ENCODE measurements around the gene MELTF.

The MELTF gene

DNA sequence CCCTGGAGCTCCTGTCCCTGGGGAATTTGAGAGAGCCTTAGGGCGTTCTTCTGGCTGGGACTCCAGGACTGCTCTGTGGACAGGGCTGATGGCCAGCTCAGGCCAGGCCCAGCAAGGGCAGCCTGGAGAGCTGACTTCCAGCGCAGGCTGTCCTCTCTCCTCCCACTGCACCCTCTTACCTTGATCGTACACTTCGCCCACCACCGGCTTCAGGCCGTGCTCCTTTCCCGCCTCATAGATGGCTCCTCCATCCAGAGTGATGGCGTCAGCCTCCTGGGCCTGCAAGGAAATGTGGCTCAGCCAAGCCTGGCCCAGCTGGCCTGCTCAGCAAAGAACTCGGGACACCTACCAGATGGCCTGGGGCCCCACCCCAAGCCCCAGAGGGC is 3.1 kb downstream of the MELTF start:
- FAIRE-seq = no peak

DNA sequence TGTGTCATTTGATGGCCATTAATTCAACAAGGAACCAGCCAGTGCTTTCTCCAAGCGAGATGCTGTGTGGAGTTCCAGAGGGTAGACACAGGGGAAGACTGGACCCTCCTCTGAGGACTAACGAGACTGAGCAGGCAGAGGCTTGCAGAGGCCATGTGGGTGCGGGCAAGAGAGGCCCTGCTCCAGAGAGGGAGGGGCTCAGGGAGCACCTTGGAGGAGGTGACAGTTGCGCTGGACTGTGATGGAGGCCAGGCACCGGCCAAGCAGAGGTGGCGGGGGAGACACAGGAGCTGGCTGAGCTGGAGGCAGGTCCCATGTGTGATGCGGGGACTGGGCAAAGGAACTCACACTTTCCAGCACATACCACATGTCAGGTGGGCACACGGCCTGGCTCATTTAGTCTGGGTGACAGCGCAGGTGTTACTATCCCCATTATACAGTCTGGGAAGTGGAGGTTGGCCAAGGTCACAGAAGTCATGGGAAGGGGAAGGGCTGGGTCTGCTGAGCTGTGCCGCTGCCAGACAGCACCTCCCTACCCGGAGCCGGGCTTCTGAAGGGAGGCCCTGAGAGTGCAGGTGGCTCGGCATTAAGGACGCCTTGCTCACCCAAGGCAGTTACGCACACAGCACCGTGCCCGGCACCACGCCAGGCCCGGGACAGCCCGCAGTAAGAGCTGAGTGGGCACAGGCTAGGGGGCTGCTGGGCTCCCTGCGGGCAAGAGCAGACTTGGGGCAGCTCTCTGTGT is 3.7 kb downstream of the MELTF start:
- no peak for FAIRE-seq

DNA sequence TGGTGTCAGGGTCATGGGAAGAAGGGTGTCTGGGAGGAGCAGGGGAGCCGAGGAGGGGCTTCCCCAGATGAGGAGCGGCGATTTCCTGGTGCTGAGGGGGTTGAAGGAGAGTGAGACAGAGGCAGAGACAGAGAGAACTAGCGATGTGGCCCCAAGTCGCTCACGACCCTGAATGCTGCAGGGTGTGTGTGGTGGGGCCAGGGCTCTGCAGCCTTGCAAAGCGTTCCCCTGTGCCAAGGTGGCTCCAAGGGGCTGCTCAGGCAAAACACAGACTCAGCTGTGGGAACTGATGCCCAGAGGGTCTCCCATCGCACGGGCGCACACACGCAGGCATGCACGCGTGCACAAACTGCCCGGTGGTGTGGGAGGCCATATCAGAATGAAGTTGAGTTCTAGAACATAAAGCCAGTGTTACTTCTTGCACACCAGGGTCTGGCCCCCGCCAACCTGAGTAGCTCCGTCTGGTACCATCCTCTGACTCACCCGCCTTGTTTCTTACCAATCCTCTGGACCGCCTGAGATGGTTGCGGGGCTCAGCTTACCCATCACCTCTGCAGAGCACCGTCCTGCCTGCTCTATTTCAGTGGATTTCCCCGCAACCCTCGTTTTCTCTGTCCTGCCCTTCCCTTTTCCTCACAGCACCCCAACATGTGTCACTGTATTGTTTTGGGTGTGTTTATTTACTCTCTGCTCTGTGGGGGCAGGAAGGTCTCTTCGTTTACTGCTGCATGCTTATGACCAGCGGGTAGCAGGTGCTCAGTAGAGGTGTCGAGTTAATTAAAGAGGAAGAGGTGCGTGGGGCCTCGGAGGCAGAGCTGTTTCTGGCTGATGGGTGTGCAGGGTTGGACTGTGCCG is 4.5 kb downstream of the MELTF start:
- FAIRE-seq = no peak

DNA sequence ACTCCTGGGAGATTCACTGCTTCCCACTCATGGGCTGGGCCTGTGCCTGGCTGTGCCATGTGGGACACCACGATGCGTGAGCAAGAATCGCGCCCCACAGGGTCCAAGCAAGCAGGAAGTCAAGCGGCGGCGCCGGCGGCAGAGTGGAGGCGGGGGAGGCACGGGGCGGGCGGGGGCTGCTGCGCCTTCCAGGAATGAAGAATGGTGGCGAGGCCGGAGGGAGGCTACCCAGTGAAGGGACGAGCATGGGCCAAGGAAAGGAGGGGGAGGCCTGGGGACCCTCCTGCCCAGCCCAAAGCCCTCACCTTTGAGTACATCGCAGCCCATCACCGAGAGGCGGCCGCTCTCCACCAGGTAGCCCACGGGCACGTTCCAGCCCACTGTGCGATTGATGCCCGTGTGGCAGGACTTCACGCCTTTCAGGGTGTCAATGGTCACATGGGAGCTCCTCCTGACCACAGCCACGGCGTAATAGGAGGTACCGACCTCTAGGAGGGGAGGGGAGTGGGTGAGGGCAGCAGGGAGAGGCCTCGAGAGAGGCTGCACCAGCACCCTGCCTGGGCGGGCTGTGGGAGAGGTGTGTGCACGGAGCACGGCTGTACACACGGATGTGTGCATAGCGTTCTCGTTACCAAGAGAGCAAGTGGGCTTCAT is 5.5 kb downstream of the MELTF start:
- no peak for FAIRE-seq

DNA sequence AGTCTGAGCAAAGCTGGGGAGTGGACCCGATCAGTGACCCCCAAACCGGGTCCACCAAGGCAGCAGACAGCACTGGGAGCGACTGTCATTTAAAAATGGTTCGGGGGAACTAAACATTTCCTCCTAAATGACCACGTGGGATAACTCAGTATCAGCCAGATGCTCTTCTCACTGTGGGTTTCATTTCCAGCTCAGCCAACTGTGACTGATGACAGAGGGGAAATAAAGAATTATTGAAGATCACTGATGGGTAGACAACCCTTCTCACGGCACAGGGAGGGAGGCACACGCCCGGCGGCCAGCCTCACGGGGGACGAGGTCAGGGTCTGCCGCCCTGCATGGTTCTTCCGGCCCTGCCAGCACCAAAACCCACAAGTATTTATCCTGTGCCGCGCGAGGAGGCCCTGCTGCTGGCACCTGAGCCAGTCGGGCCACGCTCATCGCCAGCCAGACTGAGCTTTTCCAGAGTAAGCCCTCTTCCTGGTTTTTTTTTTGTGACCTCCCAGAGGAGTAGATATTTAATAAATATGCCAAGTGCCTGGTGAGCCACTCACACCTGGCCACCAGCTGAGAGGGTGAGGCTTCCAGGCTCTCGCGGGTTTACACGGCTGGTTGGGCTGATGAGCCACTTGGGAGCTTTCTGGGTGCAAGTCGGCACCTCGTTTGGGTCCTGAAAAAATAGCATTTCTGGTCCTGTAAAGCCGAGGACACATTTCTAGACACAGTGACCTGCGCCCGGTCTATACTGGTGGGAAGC is 6.2 kb downstream of the MELTF start:
- FAIRE-seq = no peak

DNA sequence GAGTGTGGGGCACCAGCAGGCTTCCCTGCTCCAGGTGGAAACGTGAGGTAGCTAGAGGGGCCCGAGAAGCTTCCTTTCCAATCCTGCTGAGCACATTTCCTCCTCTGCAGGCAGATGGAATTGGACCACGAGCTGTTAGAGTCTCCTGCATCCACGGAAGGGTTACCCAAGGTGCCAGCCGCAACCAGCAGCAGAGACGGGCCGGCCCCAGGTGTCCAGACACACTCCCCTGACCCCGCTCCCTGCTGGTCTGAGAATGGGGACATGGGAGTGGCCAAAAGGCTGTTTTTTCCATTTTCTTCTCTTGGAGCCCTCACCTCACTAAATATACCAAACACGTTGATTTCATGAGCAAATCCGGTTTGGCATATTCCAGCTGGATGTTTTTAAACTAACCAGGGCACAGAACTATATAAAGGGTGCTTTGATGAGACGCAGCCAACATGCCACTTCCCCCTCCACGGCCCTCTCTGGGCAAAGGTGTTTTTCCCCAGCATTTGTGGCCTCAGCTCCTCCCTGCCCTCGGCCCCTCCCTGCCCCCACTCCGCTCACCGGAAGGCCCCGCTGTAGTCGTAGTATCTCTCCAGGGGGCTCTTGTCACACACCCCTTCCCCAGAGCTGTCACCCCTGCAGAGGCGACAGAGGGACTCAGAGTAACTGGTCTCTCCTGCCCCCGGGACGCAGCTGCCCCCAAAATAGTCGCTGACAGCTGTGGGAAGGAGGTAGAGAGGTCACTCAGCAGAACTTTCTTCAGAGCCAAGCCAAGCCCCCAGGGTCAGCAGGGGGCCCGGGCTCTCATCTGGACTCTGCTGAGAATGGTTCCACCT is 7.0 kb downstream of the MELTF start:
- FAIRE-seq = no peak

DNA sequence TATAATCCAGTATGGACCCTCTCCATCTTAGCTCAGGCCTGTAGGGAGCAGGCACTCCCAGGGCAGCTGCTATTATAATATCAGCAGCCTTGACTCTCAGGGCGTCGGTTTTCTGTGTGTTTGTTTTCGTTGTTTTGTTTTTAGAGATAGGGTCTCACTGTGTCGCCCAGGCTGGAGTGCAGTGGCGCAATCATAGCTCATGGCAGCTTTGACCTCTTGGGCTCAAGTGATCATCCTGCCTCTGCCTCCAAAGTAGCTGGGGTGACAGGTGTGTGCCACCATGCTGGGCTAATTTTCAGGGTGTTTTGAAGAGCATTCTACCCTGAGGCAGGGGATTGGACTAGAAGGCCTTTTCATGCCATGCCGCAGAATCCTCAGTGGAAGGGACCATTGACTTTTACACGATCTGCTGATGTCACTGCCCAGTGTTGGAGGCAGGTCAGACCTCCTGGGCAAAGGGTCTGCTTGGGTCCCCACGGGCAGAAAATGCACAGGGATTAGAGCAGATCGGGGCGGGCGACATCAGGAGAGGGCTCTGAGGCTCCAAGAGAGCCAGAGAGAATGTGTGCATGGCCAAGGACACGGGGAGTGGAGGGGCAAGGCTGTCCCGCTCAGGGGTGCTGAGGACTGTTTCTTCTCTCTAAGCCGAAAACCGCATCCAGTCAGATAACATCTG is 7.8 kb downstream of the MELTF start:
- FAIRE-seq = no peak

DNA sequence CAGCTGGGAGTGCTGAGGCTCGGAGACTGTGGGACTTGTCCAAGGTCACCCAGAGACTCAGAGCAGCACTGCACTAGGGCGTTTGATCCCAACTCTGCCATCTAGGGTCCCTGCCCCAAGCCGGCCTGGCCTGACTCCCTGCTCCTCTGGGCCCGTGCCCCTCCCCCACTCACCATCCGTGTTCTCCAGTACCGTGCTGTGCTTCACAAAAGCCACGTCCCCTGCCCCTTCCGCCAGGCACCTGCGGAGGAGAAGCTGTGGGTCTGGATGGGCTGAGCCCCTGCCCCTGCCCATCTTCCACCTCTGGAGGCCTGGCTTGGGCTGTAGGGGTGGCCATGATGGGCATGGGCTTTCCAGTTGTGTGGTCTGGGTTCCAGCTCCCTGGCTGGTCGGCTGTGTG is 8.4 kb downstream of the MELTF start:
- FAIRE-seq = no peak

DNA sequence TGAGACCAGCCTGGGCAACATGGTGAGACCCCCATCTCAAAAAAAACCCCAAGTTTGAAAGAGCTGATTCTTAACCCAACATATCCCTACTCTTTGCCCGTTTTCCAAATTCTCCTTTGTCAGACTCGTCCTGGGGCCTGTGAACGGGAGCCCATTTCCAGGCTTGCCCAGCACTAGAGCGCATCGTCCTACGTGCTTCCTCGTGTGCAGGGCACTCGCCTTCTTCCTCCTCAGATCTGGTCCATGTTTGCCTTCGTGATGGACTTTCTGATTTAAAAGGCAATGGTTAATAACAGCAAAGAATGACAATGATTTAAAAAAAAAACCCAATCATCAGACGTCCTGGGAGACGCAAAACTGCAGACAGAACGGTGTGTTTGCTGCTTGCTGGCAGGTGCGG is 10.1 kb downstream of the MELTF start:
- FAIRE-seq = no peak

DNA sequence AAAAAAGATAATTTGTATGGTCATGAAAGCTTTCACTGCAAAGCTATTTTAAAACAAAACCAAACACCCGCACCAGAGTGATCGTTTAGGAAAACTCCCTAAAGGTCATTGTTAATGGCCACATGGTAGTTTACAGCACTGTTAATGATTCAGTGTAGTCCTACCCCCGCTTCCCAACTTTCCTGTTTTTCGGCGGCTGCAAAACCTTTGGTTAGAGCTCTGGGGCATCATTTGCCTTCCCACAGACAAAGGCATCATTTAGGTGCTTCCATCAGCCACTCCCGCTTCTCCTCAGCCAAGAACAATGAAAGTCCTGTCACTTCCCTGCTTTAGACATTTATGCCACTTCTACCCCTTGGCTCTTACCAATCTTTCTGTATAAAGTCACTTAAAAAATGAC is 10.6 kb downstream of the MELTF start:
- no peak for FAIRE-seq

DNA sequence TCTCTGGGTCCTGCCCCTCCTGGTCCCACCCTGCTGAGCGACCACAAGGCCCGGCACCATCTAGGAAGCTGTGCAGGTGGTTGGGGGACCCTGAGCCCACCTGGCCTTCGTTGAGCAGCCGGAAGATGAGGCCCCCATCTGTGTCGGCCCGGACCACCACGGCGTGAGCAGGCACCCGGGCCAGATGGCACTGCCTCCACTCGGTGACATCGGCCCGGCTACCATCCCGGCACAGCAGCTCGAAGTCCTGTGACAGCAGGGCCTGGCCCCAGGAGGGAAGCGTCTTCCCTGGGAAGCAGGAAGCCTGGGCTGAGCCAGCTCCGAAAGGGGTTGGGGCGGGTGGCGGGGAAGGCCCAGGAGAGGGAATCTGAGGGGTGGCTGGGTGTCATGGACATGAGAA is 12.6 kb downstream of the MELTF start:
- no peak for FAIRE-seq

DNA sequence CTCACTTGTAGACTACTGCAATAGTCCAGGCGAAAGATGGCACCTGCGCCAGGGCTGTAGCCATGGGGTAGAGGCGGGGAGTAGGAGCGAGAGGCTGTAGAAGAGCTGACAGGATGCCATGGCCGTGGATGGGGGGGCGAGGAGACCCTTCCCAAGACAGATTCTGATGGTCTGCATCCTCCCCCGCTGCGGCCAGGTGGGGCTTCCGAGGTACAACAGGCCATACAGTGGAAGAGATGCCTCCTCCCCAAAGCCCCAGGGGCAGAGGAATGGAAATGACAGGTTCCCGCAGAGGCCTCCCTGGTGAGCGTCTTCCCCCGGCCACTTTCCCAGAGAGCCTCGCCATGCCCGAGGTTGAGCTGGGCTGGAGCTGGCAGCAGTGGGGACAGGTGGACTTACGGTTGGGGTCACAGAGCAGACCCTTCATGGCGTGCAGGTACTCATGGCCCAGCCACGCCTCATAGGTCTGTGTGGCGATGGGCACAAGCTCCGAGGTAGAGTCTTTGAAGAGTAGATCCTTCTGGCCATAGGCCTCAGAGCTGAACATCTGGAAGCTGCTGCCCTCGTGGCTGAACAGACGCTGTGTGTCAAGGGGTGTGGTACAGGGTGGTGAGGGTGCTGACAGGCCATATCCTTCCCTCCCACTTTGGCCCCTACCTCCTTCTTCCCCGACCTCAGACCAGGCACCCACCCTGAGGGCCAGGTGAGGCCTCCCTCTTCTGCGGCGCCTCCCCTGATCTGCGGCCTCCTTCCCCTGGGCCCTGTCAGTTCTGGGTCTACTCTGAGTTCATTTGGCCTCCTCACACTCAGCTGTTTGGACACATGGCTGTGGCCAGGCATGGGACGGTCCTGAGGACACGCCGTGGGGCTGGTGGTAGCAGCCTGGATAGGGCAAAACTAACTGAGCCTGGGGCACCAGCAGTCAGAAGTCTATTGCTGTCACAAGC is 13.6 kb downstream of the MELTF start:
- FAIRE-seq = no peak

DNA sequence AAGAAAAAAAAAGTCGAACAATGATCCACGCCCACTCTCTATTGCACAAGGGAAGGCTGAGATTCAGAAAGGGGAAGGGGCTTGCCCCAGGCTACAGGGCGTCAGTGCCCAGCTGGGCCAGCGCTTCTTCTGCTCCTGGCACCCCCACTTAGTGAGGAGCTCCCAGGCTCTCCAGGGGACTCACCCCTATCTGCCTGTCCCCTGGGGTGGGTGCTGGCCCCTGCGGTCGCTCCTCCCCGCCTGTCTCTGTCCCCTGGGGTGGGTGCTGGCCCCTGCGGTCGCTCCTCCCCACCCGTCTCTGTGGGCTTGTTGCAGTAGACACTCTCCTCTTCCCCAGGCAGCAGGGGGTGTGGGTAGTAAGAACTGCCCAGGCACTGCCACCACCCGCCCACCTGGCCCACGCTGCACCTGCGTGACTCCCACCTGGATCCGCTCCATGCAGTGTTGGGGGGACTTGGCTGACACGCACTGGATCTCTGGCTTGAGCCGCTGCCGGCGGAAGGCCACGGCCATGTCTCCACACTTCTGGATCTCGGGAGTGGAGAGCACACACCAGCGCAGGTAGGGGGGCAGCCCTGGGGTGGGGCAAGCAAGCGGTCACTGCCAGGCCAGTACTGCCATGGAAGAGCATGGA is 14.6 kb downstream of the MELTF start:
- FAIRE-seq = no peak

DNA sequence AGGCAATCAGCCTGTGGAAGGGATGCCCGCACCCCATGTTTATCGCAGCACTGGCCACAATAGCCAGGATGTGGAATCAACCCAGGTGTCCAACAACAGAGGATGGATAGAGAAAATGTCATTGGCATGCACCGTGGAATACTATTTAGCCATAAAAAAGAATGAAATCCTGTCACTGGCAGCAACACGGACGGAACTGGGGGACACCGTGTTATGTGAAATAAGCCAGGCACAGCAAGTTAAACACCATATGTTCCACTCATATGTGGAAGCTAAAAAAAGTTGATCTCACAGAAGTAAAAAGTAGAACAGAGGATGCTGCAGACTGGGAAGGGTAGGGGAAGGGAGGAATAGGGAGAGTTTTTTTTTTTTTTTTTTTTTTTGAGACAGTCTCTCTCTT is 15.6 kb downstream of the MELTF start:
- FAIRE-seq = no peak

DNA sequence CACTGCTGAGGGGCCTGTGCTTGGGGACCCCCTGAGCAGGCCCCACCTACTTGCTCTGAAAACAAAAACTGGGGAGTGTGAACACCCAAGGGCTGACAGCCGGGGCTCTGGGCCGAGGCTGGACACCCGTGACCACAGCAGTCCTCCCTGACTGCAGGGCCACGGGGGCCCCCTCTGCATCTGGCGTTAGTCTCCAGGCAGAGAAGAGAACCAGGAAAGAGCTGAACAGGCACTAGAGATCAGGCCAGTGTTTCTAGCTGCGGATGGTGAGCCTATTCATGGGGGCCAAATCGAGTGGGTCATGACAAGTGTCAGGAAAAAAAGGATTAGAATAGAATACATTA is 17.1 kb downstream of the MELTF start:
- no peak for FAIRE-seq

DNA sequence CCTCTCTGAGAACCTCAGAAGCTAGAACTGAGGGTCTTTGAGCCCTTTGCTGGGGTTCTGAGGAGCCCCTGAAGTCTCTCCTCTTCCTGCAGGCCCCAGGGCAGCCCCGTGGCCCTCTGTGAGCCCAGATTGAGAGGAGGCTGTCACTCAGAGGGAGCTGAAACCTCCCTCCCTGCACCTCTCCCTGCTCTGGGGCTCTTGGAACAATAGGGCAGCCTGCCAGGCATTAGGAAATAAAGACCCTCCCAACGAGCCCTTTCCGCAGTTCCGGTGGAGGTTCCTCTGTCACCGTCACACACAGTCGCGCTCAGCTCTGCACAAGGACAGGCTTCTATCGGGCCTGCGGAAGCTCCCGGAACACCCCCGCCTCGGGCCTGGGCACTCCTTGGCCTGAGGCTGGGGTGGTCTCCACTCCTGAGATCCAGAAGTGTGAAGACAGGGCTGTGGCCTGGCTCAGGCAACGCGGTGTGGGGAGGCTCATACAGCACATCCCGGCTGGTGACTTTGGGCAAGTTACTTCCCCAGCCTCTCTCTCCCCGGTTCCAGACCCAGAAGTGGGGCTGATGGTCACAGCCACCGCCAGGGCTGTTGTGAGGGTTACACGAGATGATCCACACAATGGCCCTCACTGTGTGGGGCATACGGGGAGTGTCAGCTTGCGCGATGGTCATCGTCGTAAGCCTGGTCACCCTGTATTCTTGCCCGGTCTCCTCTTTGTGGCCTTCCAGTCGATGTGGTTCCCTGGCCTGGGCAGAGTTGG is 17.7 kb downstream of the MELTF start:
- FAIRE-seq = no peak

DNA sequence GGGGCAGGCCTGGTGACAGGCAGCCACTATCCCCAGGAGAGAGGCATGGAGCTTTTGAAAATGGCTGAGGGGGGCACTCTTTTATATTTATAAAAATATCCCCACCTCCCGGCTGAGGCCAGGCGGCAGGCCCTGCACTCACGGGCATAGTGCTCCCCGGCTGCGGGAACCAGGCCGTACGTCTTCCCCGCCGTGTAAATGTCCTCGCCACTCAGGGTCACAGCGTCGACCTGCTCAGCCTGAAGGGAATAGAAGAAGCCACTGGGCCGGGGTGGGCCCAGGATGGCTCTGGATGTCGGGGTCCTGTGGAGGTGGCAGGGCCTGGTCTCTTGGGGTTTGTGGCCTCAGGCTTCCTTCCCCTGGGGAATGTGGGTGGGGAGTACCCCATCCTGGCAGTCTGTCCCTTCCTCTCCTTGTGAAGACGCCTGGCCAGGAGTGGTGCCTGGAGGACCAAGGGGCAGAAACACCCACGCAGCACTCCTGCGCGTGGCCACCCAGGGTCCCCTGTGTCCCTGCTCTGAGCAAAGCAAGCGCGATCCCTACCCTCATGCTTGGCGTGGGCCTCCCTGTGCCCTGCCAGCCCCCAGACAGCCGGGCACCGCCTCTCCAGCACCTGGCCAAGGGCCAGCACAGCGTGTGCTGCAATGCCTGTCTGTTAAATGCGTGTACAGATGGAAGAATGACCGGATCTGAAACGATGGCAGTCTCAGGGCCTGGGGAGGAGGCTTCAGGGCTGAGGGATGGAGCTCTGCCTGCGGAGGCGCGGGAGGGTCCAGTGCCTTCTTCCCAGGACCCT is 18.9 kb downstream of the MELTF start:
- FAIRE-seq = no peak

DNA sequence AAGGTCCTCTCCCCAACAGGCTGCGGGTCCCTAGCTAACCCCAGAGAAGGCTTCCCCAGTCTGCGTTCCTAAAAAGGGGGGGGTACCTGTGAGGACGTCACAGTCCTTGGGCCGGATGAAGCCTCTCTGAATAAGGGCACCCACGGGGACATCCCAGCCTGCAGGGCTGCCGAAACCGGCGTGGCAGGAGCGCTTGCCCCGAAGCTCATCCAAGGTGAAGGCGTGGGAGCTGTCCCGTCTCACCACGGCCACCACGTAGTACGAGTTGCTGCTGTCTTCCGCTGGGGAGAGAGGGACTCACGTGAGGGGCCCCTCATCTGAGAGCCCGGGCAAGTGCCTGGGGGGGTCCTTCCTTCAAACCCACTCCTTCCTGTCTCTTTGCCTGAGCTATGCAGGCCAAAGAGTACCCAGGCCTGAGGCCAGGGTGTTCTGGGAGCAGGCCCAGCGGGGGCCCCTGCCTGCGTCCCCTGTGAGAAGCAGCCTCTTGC is 20.0 kb downstream of the MELTF start:
- no peak for FAIRE-seq

All from TTC549 (cell line).